Activated naive CD4-positive, alpha-beta T cell treated with Interleukin-2 at 50 U/mL for 16 hours (primary cell): ENCODE results near the gene PLXND1.
A peak's percentile ranks its signal among the peaks of the same experiment; 100 is the strongest.
"Not testable (repeated sequence)": the region's sequence is repeated elsewhere in the genome, so short reads cannot be mapped to it uniquely, and the experiment has no call there.

Experiments
- DNase-seq: peaks from one replicate; pipeline ENCODE4 v3.0.0-alpha.2; 2020

PLXND1 gene

GRCh38 chr3:129606636-129607390 lies at the start of gene PLXND1:
PLXND1 (minus strand) TSS chr3:129606676; CDS start chr3:129606639, 37 bp downstream.
- peak; percentile 44 for DNase-seq

DNA sequence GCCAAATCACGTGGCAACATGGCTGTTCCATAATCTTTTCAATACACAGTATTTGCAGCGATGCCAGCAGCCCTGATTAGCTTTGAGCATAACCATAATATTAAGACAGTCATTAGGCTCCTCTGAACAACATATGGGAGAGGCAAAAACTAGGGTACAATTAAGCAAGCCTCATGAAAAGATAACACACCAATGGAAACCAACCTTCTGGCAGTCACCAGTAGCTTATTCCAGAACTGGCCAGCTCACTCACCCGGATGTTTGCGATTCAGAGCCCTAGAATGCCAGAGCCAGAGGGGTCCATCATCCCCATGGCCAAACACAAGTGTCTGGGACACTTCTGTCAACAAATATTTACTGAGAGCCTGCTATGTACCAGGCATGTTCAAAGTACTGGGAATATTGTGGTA lies 48.8 kb upstream of the PLXND1 start:
- DNase-seq: no peak

DNA sequence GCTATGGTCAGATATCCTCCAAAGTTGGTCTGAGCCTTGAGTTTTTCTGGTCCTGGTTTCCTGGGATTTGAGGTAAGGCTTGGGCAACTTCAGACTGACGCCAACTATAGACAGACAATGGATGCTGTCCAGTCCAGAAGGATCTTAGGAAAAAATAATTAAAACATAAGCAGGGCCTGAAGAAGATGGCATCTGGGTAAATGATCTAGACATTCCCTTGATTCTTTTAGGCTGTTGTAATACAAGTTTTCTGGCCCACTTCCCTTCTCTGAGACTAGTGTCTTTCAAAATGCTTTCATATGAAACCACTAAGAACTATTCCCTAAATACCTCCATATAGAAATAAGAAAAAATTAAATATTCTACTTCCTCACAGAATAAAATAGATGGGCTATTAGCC lies 47.7 kb upstream of the PLXND1 start:
- DNase-seq: no peak

DNA sequence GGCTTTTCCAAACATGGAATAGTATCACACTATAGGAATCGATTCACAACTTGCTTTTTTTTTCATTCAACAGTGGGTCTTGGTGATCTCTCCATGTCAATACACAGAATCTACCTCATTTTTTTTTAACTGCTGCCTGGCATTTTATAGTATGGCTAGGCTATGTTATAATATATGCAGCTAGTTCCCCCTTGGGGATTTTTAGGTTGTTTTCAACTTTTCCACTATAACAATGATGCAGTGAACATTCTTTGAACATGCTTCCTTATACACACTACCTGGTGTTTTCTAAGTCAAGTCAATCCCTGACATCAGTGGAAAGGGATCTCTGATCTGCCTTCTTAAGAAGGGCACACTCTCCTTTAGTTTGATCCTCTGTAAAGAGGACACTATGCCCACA lies 46.5 kb upstream of the PLXND1 start:
- no peak for DNase-seq

- DNase-seq: no peak
These were observed 45.1 kb upstream of the PLXND1 start for GRCh38 chr3:129651435-129652202.

DNA sequence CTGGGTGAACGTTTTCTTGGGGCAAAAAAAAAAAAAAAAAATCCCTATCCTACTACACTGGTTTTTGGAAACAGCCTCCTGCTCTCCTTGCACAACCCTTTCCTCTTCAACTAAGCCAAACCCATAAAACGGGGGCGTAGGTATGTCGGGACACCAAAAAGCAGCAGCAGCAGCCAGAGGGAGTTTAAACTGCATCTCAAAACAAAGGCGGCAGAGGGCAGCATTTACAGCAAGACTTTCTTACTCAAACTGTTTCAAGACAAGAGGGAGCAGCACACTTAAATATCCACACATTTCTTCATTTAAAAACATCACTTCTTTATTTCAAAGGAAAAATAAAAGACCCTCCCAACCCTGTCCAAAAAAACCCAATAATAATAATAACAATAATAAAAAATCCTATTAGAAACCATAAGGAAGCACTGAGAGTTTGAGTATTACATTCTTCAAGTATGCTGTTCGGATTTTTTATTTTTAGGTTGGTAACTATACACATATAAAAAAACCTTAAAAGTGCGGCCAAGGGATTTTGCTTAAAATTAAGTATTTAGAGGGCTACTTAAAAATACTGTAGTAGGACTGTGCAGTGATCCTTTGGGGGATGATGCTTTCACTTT lies 43.9 kb upstream of the PLXND1 start:
- peak; percentile 57 for DNase-seq

GRCh38 chr3:129648391-129648790 lies 41.9 kb upstream of the PLXND1 start:
- no peak for DNase-seq

DNA sequence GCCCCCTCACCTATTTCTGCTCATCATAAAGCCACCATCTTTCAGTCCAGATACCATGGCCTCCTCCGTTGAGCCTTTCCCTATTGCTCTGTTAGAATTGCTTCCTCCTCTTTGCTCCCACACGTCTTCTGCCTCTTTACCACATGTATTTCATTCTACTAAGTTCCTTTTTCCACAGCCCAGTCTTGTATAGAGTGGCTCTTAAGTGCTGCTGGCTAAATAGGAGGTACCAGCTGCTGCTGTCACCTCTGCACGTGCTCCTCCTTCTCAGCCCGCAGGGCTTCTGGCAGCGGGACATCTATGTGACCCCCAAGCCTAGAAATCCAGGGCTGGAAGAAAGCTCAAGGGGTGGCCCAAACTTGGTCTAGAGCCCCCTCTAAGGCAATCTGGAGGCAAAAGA lies 38.8 kb upstream of the PLXND1 start:
- no peak for DNase-seq

DNA sequence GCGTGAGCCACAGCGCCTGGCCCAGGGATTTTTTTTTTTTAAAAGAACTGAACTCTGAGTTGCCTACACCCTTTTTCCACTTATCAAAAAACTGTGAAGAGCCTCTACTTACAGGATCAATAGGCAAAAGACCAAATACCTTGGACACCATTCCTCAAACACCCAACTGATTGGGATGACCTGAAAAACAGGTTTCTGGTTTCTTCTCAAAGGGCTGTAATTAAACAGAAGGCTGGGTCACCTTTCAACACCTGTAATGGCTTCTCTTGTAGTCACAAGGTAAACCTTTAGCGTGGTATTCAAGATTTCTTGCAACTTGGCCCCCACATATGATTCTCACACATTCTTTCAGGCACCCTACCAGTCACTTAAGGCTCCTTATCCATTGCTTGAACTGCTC lies 38.4 kb upstream of the PLXND1 start:
- DNase-seq: no peak

- not testable (repeated sequence) for DNase-seq
These were observed 35.2 kb upstream of the PLXND1 start for GRCh38 chr3:129641567-129642260.

- DNase-seq: not testable (repeated sequence)
These were observed 34.5 kb upstream of the PLXND1 start for GRCh38 chr3:129640985-129641384.

- no peak for DNase-seq
These were observed 32.0 kb upstream of the PLXND1 start for GRCh38 chr3:129638481-129638880.

DNA sequence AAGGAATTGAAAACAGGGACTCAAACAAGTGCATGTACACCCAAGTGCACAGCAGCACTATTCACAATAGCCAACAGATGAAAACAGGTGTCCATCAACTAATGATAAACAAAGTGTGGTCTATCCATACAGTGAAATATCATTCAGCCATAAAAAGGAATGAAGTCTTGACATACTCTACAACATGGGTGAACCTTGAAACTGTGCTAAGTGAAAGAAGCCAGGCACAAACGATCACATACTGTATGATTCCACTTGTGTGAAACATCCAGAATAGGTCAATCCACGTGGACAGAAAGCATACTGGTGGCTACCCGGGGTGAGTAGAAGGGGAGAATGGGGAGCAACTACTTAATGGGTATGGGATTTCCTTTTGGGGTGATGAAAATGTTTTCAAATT lies 29.6 kb upstream of the PLXND1 start:
- no peak for DNase-seq

GRCh38 chr3:129635656-129636055 lies 29.2 kb upstream of the PLXND1 start:
- DNase-seq: no peak

- no peak for DNase-seq
These were observed 27.4 kb upstream of the PLXND1 start for GRCh38 chr3:129633751-129634481.

DNA sequence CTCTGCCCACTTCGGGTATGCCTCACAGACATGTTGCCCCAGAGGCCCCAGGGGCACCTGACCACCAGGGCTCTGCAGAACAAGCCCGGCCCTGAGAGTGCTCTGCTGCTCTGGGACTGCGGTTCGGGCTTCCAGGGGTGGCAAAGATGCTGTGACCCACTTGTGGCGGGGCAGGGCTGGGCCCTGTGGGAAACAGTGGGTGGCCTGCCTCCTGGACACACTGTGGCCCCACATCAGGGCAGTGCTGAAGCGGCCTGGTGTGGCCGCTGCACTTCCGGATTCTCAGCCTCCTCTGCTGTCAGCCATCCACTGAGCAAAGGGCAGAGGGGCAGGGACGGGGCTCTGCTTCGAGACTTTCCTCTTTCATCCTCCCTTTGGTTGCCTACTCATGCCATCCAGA lies 26.5 kb upstream of the PLXND1 start:
- DNase-seq: no peak

GRCh38 chr3:129632556-129632955 lies 26.1 kb upstream of the PLXND1 start:
- no peak for DNase-seq

- DNase-seq: no peak
These were observed 25.6 kb upstream of the PLXND1 start for GRCh38 chr3:129632056-129632455.

DNA sequence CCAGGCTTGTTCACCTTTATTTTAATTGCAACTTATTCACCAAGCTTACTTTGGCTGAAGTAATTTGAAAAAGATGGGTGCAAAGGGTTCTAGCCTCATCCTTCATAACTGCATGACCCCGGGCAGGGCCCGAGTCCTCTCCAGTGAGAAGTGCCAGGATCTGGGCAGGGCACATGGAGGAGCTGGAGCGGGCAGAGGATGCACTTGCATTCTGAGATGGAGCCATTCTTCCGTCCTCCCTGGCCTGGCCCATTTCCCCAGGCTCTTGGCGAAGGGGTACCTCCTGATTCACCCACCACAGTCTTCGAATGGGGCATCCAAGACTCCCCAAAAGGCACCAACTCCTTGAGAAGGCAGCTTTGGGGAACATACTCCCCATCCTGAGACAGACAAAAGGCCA lies 22.5 kb upstream of the PLXND1 start:
- no peak for DNase-seq

DNA sequence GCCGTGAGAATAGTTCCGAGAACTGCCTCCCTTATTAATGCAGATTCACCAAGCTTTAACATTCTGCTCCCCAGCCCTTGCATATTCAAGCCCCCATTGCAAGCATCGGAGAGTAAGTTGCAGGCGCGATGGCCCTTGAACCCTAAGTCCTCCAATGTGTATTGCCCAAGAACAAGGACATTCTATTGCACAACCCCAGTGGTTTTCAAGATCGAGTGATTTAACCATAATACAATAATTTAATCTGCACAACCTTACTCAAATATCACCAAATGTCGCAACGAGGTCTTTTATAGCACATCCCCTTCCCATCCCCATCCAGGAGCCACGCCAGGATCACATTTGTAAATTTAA lies 21.7 kb upstream of the PLXND1 start:
- no peak for DNase-seq

- DNase-seq: peak; percentile 69
These were observed 21.1 kb upstream of the PLXND1 start for GRCh38 chr3:129627350-129628168.
